ENCODE measurements around the gene FBXW8.

The FBXW8 gene

DNA sequence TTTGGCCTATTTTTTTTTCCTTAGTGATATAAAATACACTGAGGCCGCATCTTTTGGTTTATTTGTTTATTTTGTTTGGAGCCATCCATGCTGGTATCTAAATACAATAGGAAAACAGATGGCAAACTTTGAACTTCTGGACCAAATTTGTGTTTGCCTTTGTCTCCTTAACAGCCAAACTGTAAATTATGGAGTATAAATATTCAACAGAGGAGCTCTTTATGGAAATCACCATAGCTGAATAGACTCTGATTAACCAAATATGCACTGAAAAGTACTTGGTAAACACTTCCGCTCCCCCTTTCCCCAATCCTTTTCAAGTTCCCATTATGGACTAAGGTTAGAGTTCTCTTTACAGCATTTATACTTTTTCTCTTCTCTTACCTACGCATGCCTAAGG is 107.9 kb downstream of the FBXW8 start:
- TF ChIP-seq, protein P1, sequence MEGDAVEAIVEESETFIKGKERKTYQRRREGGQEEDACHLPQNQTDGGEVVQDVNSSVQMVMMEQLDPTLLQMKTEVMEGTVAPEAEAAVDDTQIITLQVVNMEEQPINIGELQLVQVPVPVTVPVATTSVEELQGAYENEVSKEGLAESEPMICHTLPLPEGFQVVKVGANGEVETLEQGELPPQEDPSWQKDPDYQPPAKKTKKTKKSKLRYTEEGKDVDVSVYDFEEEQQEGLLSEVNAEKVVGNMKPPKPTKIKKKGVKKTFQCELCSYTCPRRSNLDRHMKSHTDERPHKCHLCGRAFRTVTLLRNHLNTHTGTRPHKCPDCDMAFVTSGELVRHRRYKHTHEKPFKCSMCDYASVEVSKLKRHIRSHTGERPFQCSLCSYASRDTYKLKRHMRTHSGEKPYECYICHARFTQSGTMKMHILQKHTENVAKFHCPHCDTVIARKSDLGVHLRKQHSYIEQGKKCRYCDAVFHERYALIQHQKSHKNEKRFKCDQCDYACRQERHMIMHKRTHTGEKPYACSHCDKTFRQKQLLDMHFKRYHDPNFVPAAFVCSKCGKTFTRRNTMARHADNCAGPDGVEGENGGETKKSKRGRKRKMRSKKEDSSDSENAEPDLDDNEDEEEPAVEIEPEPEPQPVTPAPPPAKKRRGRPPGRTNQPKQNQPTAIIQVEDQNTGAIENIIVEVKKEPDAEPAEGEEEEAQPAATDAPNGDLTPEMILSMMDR (conservative IDR thresholded peaks at IDR 0.05) = no peak

GRCh38 chr12:117019866-117020265 is 109.1 kb downstream of the FBXW8 start:
- TF ChIP-seq ZFX (IDR thresholded peaks at IDR 0.05) = no peak
- TF ChIP-seq, protein P1 (conservative IDR thresholded peaks at IDR 0.05) = no peak
- H3K27ac ChIP-seq = no peak overlapping the region

More for the DNA sequence above, 107.9 kb downstream of the FBXW8 start:
- H3K27ac ChIP-seq = no peak overlapping the region

GRCh38 chr12:117020536-117021220 is 109.9 kb downstream of the FBXW8 start:
- H3K27ac ChIP-seq = no peak overlapping the region
- no peak for TF ChIP-seq ZFX (IDR thresholded peaks at IDR 0.05)
- TF ChIP-seq, protein P1 (conservative IDR thresholded peaks at IDR 0.05) = no peak

- TF ChIP-seq, protein P1 (conservative IDR thresholded peaks at IDR 0.05) = no peak
- TF ChIP-seq ZFX (IDR thresholded peaks at IDR 0.05) = no peak
- H3K27ac ChIP-seq = no peak overlapping the region
Measured at GRCh38 chr12:117022465-117022864, 111.7 kb downstream of the FBXW8 start.

DNA sequence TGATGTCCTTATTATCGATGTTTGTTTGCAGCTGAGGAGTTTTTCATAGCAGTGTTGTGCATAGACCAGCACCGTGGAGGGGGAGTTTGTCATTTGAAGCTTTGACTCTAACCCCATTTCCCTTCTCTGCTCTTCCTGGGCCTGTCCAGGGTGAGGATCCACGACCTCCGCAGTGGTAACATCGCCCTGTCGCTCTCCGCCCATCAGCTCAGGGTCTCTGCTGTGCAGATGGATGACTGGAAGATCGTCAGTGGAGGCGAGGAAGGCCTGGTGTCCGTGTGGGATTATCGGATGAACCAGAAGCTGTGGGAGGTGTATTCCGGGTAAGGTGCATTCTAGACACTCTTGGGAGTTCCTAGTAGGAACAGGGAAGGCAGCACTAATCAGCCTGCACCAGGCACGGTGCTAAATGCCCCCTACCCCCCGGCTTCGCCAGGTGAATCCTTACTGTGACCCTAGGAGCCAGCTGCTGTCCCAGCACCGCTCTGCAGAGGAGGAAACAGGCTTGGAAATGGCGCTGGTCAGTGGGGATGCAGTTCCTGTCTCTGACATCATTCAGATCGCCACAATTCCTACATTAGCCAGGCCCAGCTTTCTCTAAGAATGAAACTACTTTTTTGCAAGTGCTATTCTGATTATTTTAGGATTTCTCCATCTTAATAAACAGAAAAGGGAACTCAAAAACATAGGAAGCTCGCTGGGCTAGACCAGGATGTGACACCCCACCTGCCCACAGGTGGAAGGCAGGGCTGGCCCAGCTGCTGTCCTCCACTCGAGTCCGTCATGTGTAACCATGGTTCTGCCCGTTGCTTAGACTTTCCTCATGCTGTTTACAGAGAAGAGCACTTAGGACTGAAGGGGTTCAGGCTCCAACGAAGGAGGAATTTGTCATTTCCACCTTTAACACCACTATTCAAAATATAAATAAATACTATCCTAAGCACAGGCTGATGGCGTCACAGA is 113.5 kb downstream of the FBXW8 start:
- no peak for TF ChIP-seq ZFX (IDR thresholded peaks at IDR 0.05)
- TF ChIP-seq, protein P1 (conservative IDR thresholded peaks at IDR 0.05) = no peak
- no peak overlapping the region for H3K27ac ChIP-seq

GRCh38 chr12:117024961-117025480 is 114.3 kb downstream of the FBXW8 start:
- no peak for TF ChIP-seq ZFX (IDR thresholded peaks at IDR 0.05)
- TF ChIP-seq, protein P1 (conservative IDR thresholded peaks at IDR 0.05) = no peak
- no peak overlapping the region for H3K27ac ChIP-seq
